ENCODE measurements around the gene EIF4B. TPM values are rescaled to one million over a fixed set of nuclear protein-coding genes. Genes with fewer than 3 reads are reported as not detected.

The EIF4B gene
- total and polyA plus RNA-seq, 9 of the 15 experiments (the other 6 are each of a cell fraction or from before 2014, with no cell fraction given), result 138 to 669 (median 552) TPM

GRCh38 chr12:53047221-53048032 is 41.2 kb downstream of the EIF4B start (continued):
- TF ChIP-seq ZBTB40 (IDR thresholded peaks at IDR 0.05), result no peak
- no peak for TF ChIP-seq ZBTB40 (CRISPR knock-in tag; IDR thresholded peaks at IDR 0.05)
- TF ChIP-seq POU5F1 (IDR thresholded peaks at IDR 0.05; ENCODE audit: borderline replicate concordance, low read depth, low read length, partially characterized antibody), result no peak
- TF ChIP-seq TEAD1 (CRISPR knock-in tag; IDR thresholded peaks at IDR 0.05), result no peak
- TF ChIP-seq ZBTB5 (IDR thresholded peaks at IDR 0.05), result no peak
- peak; percentile 38; the same call in 1 of the 2 replicates for TF ChIP-seq CREB1 (IDR thresholded peaks at IDR 0.05)
- TF ChIP-seq CREB1 (CRISPR knock-in tag; IDR thresholded peaks at IDR 0.05), result no peak
- peak; percentile 70 for TF ChIP-seq CREM (IDR thresholded peaks at IDR 0.05; ENCODE audit: low read depth)
- no peak for TF ChIP-seq NR2C2 (CRISPR knock-in tag; IDR thresholded peaks at IDR 0.05)
- peak; percentile 80 for TF ChIP-seq NR2C2 (tag; IDR thresholded peaks at IDR 0.05)
- TF ChIP-seq VEZF1 (CRISPR knock-in tag; IDR thresholded peaks at IDR 0.05), result peak; percentile 98
- TF ChIP-seq CXXC5 (CRISPR knock-in tag; IDR thresholded peaks at IDR 0.05), result peak; percentile 24
- TF ChIP-seq RBM39 (optimal IDR thresholded peaks at IDR 0.05; ENCODE audit: low read depth, low read length), result no peak
- no peak for TF ChIP-seq HMGN3 (IDR thresholded peaks at IDR 0.05; ENCODE audit: borderline replicate concordance, extremely low read depth, insufficient read length, low read depth, low read length)
- no peak for TF ChIP-seq SRSF7 (optimal IDR thresholded peaks at IDR 0.05; ENCODE audit: low read depth, low read length)
